HG03432 (cell line): ENCODE results near the gene CCDC3.
"Not testable (repeated sequence)": the region's sequence is repeated elsewhere in the genome, so short reads cannot be mapped to it uniquely, and the experiment has no call there.

ENCODE experiments used
- ATAC-seq: cut with Tn5 transposase; IDR thresholded peaks from one replicate; pipeline ENCODE4 v1.9.1; 2021; ENCODE audit warnings: mild to moderate bottlenecking, moderate library complexity; ENCODE audit not compliant: unreplicated experiment

Gene CCDC3

DNA sequence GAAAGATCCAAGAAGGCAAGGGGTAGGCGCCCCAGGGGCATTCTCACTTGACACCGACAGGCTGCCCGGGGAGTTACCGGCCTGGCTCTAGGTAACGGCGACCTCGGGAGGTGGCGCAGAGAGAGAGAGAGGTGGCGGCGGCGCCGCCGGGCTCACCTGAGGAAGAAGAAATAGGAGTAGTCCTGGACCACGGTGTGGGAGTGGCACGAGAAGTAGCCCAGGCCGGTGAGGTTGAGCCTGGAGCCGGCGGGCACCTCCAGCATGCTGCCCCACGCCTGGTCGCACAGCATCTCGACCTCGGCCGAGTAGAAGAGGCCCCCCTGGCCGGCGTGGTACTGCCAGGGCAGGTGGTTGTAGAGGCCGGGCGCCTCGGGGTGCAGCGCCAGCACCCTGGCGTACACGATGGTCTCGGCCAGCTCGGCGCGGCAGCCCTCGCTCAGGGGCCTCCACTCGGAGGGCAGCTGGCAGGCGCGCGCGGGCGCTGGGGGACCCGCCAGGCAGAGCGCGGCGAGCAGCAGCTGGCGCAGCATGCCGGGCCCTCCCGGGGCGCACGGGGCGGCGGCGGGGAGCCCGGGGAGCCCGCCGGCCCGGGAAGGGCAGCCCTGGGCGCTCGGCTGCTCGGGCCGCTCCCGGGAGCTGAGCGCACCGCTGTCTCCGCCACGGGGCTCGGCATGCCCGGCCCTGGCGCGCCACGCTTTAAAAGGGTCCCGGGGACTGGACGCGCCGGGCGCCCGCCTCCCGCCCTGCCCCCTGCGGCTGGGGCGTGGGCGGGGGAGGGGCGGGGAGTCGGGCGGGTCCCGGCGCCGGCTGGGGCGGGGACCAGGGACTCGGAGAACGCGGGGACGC is at the start of gene CCDC3:
Gene CCDC3 (minus strand): TSS at position 673 of the 846 bp plus-strand sequence. CDS start 143 bp downstream, at position 530.
- ATAC-seq, result no peak

DNA sequence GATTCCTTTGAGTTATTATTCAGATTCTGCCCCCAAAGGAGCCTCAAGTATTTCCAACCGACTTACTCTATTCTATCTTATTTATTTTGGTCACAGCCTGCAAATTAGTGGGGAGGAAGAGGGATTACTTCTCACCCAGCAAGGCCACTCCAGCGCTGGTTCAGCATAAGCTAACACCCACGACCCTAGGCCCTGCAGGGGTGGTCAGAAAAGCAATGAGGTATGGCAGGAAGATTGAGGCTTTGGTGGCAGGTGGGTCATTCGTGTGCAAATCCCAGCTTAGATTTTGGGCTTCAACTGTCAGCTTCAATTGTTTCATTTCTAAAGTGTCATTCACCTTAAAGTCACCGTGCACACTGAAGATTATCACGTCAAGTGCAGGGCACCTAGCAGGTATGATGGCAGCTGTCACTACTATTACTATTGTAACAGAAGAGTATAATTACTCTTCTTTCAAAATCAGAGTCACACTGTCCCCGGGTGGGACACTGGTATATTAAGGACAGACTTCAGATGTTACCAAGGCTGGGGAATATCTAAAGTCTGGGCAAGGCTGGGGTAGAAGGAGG is 49.7 kb upstream of the CCDC3 start:
- no peak for ATAC-seq

DNA sequence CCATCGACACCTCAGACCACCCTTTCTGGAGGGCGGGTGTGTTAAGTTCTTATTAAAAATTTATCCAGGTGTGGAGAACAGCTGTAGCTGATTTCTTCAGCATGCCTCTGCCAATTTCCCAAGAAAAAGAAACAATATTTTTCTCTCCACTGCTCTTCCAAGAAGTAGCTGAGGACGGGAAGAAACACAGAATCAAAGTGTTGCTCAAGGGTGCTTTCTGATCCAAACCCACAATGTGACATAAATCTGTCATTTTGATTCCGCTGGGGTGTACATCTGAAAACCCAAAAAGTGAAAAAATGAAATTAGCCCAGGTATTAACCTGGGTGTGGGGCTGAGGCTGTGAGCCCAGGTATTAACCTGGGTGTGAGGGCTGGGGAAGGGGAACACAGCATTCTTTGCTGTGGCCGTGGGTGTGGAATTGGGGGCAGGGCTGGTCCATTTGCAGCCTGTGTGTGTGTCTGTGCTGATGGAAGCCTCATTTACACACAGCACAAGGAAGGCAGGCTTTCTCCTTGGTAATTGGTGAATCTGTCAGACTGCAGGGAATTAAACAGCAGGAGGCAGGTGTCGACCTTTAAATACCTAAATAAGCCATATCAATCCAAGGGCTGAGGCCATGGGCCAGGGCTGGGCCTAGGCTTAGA is 48.4 kb upstream of the CCDC3 start:
- no peak for ATAC-seq

DNA sequence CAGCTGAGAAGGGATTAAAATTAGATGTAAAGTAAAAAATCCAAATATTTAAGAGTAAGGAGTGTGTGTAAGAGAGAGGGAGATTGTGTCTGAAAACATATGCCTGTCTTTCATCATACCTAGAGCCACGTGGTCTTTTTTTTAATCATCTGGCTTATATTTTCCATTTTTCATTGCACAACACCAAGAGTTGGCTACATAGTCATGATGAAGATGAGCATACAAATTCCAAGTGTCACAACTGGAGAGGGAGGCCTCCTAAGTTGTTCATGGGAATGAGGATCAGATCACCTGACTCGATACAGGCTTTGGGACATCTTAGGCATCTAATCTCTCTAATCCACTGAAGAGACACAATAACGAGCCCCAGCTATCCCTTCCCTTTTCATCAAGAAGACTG is 47.2 kb upstream of the CCDC3 start:
- no peak for ATAC-seq

DNA sequence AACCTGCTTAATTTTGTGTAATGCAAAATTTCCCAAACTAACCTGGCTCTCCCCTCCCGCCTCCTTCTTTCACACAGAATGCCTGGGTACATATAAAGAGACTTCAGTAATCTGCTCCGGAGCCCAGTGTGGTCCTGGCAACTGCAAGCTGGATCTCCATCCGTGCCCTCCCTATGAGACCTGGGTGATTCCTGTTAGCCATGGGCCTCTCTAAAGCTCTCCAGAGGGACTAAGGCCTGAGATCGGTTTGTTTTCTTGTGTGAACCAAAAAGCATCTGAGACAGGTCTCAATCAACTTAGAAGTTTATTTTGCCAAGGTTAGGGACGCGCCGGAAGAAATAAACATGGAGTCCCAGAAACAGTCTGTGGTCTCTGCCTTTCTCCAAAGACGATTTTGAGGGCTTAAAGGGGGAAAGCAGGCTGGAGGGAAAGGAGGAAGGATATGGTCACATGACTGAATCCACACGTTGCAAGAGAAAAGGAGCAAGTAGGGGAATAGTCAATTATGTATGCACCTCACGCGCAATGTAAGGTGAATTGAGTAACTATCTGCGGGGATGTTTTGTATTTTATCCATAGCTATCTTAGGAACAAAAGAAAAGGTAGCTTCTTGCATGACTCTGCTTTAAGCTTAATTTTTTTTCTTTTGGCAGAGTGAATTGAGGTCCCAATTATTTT is 46.2 kb upstream of the CCDC3 start:
- ATAC-seq, result no peak

DNA sequence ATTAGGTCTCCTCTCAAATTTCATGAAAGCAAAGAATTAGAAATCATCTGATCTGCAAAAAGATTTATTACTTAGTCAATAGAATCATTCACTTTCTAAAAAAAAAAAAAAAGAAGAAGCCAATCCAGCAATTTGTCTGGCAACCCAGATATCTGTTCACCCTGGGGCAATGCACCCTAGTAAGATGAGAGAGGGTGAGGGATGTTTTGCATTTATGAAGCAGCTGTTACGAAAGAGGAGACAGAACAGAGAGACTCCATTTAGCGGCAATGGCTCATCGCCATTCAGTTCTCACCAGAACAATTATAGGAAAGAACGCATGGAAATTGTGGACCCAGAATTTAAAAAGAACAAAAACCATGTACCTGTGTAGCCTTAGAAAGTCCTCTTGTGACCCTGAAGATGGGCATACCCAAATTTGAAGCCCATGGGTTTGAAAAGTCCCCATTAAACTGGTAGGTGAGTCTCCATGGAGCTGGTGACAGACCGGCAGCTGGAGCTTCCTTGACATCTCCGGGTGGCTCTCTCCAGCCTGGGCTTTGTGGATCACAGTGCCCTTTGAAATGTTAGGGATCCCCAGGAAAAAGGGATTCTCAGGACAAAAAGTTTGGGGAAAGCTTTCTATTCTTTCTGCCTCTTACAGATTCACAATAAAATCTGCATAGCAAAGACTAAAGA is 45.5 kb upstream of the CCDC3 start:
- ATAC-seq, result no peak

DNA sequence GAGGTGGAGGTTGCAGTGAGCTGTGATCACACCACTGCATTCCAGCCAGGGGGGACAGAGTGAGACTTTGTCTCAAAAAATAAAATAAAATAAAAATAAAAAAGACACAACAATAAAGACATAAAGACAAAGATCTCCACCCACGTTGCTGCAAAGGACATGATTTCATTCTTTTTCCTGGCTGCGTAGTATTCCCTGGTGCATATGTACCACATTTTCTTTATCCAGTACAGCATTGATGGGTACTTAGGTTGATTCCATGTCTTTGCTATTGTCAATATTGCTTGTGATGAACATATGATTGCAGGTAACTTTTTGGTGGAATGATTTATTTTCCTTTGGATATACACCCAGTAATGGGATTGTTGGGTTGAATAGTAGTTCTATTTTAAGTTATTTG is 42.0 kb upstream of the CCDC3 start:
- no peak for ATAC-seq

DNA sequence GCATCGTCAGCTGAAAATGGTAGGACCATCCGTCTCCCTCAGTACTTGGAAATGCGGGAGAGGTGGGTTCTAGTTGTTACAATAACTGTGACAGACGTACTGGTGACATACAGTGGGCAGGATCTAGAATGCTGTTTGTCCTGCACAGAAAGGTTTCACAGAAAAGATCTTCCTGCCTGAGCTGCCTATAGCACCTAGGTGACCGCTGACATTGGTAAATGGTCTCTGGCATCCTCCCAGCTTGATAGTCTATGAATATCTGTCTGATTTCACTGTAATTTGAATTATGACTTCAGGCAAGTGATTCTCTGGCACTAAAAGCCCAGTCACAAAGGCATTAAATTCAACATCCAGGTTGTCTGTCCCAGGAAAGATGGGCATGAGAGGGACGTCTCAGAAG is 38.2 kb upstream of the CCDC3 start:
- ATAC-seq, result no peak

DNA sequence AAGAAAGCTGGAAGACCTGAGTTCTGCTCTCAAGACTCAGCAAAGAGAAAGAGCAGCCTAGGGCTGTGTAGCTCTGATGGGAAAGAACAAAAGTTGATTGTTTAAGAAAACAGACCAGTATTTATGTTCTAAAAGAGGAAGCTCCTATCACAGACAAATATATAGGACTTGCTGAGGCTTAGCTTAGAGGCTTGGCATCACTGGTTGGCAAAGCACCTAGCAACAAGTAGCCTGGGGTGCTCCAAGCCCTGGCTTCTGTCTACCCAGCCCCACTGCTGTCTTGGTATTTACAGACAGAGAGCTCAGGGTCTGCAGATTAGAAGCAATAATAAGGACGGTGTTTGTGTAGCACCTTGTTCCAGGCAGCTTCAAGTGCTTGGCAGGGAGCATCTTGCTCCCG is 36.9 kb upstream of the CCDC3 start:
- no peak for ATAC-seq

DNA sequence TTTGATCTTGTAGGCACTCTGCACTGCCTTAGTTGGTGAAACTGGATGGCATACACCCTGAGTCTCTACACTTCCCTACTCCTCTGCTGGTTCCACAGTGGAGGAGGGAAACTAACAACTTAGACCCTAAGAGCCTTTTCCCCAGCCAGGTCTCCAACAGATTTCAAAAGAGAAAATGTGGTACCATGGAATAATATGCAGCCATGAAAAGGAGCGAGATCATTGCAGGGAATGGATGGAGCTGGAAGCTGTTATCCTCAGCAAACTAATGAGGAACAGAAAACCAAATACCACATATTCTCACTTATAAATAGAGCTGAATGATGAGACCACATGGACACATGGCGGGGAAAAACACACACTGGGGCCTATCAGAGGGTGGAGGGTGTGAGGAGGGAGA is 36.3 kb upstream of the CCDC3 start:
- ATAC-seq, result no peak

DNA sequence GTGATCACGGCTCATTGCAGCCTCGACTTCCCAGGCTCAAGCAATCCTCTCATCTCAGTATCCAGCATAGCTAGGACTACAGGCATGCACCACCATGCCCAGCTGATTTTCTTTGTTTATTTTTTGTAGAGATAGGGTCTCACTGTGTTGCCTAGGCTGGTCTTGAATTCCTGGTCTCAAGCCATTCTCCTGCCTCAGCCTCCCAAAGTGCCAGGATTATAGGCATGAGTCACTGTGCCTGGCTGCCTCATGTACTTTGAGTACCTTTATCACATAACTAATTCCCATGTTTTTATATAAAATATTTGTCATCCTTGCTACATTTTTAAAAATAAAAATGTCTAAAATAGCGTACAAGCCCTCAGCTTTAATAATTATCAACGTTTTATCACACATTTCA is 35.3 kb upstream of the CCDC3 start:
- ATAC-seq, result no peak

DNA sequence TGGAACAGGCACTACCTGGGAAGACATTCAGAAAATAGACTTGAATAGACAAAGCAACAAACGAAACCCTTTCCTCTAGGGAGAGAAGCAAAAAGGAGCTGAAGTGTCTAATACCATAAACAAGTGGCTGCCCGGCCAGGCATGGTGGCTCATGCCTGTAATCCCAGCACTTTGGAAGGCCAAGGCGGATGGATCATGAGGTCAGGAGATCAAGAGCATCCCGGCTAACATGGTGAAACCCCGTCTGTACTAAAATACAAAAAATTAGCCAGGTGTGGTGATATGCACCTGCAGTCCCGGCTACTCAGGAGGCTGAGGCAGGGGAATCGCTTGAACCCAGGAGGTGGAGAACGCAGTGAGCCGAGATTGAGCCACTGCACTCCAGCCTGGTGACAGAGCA is 34.2 kb upstream of the CCDC3 start:
- not testable (repeated sequence) for ATAC-seq

DNA sequence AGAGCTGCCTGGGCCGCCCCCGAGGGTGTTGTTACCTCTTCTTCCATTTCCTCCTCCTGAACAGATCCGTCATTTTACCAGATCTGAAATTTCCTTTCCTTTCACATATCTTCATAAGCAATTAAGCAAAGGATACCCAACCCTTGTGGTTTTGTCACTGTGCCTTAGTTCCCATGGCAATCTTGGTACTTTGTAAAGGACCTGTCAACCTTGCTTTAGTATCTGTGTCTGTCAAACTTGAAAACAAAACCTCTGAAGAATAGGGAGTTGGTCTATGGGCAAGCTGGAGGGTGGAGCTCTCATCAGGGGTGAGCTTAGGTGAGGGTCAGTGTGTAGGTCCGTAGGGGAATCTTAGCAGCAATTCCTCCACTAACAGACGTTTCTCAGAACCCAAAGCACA is 25.4 kb upstream of the CCDC3 start:
- no peak for ATAC-seq

DNA sequence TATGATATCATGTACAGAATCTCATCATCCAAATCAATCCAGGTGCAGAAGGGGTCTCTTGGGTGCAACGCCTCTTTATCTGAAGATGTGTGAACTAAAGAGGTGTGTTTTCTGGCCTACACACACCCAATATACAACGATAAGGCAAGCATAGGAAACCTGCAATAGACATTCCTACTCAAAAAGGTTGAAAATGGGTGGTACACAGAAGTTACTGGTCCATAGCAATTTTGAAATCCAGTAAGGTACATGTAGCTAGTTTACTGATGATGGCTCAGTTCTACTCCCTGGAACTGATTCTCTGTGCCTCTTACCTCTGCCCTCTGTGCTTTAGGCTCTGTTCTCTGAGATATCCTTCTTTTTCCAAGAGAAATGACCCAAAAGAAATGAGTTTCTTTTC is 22.2 kb upstream of the CCDC3 start:
- ATAC-seq, result no peak

DNA sequence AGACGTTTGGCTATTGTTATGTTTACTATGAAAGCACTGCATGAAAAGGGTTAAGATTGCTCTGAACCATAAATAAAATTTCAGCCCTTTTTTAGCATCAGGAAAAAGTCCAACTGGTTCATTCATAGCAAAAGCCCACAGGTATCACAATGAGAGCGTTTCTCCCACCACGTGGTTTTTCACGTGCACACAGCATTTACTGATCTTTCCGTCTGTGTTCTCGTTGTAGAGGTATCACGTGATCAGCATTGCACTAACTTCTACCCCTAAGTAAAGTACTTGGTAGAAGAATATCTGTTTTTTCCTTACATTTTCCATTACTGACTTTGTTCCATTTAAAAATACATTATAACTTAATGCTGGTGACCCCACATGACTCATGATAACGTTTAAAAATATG is 17.8 kb upstream of the CCDC3 start:
- no peak for ATAC-seq

DNA sequence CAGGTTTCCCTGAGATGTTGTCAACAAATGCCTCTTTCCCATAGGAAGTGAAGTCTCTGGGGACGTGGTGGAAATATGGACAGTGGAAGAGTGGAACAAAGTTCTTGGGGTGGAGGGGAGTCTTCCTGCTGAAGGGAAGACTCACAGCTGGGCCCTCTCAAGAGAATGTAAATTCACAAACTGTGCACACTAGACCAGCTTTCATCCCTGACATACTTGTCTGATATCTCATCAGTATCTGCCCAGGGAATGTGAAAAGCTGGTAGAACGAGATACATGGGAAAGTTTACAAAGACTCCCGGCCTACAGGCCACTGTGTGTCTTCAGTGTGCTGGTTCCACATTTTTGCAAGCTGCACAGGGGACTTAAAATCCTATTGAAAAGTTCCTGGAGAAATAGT is 16.7 kb upstream of the CCDC3 start:
- ATAC-seq, result no peak

DNA sequence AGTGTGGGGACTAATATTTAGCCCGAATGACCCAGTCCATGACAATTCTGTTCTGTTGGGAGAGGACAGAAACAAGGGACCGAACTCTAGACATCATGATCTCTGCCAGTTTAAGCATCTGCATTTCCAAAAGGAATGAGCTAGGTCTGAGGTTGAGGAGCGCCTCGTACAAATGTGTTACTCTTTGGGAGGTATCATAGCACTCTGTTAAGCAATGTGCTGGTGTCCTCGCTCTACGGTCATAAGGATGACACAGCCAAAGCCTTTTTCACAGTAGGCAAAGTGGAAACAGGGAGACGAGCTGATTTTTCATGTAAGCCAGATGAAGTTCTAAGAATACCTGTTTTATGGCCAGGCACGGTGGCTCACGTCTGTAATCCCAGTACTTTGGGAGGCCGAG is 15.4 kb upstream of the CCDC3 start:
- ATAC-seq, result no peak

DNA sequence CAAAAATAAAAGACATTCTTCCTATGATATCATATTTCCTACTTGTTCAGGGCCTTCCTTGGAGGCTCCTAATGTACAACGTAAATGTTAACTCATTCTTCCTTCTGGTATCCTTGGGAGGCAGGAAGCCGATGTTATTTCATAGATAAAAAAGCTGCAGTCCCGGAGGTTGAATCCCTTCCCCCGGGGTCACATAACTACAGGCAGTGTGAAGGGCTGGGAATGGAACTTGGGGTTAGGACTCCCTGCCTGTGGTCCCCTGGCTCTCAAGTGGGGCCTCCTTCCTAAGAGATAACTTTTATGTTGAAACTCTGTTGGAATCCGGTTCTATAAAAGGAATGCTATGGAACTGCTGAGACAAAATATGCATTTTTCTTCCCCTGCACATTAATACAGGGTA is 14.9 kb upstream of the CCDC3 start:
- no peak for ATAC-seq

DNA sequence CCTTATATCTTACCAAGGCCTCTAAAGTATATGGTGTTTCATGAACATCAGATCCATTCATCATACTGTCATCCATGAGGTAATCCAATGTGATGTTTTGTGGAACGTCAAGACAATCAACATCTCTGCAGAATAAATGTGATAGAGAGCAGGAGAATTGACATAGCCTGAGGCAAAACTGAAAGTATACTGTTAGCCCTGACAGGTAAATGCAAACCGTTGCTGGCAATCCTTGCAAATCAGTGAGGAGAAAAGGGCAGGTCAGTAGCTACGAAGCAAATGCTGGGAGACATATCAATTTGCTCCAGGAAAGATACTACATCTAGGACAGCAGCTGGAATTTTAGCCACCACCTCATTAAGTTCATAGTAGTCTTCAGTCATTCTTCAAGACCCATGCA is 4.5 kb upstream of the CCDC3 start:
- no peak for ATAC-seq

DNA sequence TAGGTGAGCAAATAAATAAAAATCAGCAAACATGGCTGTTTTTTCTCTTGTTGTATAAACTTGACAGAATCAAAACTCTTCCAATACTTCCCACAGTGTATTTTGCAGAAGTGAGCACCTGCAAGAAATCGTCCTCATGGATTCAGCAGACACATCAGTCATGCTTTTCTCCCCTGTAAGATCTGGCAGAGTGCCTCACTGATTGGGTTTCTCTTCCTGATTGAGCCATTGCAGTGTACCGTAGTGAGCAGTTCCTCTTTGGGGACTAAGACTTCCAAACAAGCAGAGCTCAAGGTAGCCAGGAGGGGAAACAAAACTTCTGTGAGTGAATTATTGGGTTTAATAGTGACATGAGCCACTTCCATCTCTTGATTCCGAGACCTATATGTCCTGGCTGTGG is 2.2 kb upstream of the CCDC3 start:
- ATAC-seq, result no peak

DNA sequence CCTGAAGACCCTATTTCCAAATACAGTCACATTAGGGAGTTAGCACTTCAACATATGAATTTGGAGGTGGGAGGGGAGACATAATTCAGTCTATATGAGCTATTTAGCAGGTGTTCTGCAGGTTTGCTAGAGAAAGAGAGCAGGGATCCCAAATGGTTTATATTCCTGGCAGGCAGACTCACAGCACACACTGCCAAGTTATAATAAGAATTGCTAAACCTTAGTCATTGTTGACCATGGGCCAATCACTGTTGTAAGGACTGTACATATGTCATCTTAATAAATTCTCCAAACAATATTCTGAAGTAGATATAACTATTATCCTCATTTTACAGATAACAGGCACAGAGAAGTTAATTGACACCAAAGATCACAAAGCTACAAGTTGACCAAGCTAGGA is 1.5 kb upstream of the CCDC3 start:
- ATAC-seq, result no peak
